Breast epithelium (tissue), 3 donors: ENCODE results near the gene ENAH.

Experiments
- CTCF ChIP-seq, 3 donors: fragments of 450-650 bp; IDR thresholded peaks; one replicate each; pipeline ENCODE4 v1.5.1; 2016 to 2017; ENCODE audit warnings: antibody characterized with exemption in 3 of 3, mild to moderate bottlenecking in 3 of 3, moderate library complexity in 3 of 3
- POLR2A ChIP-seq: fragments of 450-650 bp; IDR thresholded peaks from one replicate; pipeline ENCODE4 v1.6.1; 2016; ENCODE audit warnings: antibody characterized with exemption, mild to moderate bottlenecking, moderate library complexity
- POLR2AphosphoS5 ChIP-seq, 3 donors: sonication (generic); formaldehyde crosslinking; IDR thresholded peaks; one replicate each; pipeline ENCODE4 v1.6.1; 2017; ENCODE audit warnings: antibody characterized with exemption in 3 of 3

DNA sequence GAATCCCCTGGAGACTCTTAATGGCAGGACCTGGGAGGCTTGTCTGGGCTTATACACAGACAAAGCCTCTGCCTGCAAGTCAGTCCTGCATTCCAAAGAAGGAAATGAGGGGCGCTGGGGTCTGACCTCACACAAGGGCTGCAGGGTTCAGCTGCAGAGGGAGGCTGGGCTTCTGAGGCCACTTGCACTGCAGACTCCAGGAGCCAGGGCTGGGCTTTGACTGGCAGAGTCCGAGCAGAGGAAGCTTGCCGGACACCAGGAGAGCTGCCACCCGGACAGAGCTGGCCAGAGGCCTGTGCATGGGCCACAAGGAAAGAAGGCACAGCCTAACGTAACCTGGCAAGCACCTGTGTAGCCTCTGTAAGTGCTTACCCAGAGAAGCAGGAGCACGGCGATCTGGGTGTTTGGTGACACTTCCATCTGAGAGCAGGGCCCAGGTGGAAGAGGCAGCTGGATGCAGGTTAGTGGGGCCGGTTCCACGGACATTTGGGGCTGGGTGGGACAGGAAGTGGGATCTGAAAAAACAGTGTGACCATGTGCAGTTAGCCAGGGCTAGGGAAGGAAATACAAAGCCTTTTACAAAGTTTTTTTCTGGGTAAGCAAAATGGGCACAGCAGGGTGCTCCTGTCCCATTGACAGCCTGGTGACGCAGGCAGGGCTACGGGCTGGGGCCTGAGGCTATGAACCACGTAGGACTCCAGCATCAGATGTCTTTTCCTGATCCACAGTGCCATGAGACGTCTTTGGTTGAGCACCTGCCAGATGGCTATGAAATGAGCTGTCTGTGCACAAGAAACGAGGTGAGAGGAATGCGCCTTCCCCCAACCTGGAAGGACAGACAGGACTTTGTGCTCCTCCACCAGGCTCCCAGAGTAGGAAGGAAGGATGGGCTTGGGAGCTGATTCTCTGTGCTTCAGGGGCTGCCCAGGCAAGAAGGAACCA lies 187.8 kb downstream of the ENAH start:
- TF ChIP-seq CTCF (IDR thresholded peaks at IDR 0.05), result no peak
- TF ChIP-seq POLR2A, result no peak
- TF ChIP-seq POLR2AphosphoS5 (IDR thresholded peaks at IDR 0.05), result no peak
